Stimulated activated CD4-positive, alpha-beta T cell treated with anti-CD3 and anti-CD28 coated beads, Interleukin-15, amount 100 ng/mL, for 48 hours (primary cell): Measurements from ENCODE around the gene MCF2.

Experiments
- DNase-seq, 2 donors: peaks; one replicate each; pipeline ENCODE4 v3.0.0-alpha.2; 2020; ENCODE audit warnings: low read depth in 2 of 2

Gene MCF2

DNA sequence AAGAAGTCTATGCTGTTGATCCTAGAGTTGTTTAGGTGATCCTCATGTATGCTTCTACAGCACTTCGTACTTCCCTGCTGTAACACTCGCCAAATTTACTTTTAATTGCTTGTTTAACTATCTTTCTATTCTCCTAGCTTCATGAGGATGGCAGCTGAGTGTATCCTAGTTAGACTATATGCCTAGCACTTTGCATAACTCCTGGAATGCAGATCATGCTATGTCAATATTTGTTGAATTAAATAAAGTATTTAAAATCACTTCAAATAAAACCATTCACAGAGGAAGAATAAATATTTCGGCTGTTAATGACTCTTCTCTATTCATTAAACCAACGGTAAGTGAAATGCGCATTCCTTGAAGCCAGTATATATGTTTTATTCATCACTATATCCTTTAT, 122.4 kb downstream of the MCF2 start:
- DNase-seq, result no peak

DNA sequence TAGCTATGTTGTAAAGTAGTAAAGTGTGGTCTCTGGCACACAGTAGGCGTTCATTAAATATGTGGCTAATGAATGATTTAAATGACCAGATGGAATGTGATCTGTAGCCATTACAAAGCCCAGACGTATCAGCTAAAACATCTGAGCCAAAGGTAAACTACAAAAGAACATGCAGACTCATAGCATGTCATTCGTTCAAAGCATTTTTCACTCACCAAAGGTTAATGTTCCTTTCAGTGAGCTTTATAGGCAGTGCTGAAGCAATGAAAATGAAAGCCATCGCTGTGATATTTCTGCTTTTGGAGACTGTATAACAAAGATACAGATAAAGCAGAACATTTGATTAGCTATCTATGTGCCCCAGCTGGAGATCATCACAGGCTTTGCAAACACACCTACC, 126.9 kb downstream of the MCF2 start:
- DNase-seq, result no peak

DNA sequence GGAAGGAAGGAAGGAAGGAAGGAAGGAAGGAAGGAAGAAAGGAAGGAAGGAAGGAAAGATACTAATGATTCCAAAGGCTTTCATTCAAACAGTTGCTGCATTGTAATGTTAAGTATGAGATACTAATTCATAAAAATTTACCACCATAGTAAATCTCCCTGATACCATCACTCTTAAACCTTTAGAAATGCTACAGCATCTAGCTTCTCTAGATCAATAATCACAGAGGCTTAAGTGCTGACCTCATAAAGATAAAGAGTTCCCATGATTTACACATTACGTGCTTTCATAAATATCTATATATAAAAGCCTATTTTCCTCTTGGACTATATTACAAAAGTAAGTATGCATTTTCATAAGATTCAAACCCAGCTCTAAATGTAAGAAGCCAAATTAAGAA, 141.0 kb downstream of the MCF2 start:
- no peak for DNase-seq

DNA sequence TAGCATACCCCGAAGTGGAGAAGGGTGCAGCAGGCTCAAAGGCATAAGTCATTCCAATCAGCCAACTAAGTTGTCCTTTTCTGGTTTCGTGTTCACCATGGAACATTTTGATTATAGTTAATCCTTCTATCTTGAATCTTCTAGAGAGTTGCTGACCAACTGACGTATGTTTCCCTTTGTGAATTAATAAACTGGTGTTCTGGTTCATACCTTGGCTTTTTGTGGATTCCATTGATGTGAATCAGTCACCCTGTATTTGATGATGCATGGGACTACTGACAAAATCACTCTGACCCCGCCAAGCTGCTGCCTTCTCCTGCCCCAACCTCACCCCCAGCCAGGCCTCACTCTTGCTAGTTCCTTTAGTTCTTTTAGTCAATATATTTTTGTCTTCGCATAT, 144.7 kb downstream of the MCF2 start:
- no peak for DNase-seq

DNA sequence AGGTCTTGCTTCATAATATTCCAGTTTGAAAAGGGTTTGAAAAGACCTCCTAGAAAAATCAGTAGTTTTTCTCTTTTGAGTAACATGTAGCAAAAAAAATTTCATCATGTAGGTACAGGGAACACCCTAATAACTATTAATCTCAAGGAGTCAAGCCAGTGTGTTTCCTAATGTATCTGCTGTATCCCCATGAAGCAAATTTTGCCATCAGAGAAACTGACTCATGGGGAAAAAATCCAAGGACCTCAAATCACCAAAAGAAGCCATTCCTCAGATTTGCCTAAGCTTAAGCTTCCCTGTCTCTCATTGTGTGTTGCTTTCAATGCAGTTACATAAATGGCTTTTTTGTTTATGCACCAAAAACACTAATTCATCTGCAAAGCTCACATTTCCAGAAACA, 147.7 kb downstream of the MCF2 start:
- no peak for DNase-seq

DNA sequence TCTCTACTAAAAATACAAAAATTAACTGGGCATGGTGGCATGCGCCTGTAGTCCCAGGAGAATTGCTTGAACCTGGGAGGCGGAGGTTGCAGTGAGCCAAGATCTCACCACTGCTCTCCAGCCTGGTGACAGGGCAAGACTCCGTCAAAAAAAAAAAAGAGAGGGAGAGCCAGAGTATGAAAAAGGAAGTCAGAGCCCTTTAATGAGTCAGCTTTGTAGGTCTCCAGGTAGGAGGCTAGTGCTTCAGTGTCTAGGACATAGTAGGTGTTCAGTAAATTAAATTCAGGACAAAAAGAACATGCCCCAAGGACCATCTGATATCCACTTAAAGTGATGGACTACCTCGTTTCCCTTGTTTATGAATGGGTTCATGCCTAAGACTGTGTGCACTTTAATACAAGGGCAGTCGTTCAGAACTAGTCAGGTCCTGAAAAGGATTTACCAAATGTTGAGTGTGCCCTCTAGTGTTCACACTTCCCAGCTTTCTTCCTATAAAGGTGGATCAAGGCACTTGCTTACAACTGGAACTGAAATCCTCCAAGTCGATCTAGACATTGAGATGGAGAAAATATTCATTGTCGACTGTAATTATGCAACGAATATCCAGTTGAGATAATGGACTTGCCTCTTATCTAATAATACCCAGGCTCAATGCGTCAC, 148.5 kb downstream of the MCF2 start:
- peak in 1 of 2 donors; percentile 7 for DNase-seq

DNA sequence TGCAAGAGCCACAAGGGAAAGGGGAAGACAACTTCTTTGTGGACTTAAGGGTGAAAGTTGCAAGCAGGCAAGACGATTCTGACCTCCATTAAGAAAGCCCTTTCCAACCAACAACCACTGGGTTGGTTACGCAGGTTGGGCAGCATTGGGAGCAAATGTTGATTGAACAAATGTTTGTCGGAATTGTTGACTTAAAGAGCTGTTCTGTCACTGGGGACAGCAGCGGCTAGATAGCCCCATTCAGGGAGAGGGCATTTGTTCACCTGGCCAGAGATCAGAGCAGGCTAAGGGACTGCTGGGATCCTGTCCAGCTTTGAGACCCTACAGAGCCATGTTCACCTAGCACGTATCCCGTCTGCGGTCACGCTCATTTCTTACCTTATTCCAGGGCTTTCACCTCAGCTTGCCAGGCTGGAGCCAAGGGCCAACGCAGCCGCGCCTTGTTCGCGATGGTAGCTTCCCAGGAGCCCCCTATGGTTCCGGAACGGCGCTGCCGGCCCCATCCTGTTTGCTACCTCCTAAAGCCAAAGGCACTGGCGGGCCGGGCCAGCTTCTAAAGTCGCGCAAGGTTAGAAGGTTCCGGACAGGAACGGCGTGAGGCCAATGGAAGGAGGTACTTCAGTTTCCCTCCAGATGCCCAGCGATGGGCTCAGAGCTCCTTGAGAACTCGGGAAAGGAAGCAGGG, 152.8 kb downstream of the MCF2 start:
- DNase-seq, result no peak

DNA sequence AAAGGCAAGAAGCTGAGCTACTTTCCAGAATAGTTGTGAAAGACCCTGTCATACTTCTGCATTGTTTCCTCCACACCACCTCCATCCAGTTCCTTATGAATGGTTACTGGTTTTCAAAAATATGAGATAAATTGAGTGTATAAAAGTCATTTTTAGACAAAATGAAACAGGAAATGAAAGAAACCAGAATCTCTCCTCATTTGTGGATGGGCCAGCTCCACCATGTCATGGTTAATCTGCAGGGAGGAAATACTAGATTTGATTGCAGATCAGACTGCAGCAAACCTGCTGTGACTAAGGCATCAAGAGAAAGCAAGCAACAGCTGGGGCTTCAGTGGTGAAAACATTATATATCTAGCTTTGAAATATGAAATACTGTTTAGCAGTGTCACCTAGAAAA, 153.6 kb downstream of the MCF2 start:
- no peak for DNase-seq

DNA sequence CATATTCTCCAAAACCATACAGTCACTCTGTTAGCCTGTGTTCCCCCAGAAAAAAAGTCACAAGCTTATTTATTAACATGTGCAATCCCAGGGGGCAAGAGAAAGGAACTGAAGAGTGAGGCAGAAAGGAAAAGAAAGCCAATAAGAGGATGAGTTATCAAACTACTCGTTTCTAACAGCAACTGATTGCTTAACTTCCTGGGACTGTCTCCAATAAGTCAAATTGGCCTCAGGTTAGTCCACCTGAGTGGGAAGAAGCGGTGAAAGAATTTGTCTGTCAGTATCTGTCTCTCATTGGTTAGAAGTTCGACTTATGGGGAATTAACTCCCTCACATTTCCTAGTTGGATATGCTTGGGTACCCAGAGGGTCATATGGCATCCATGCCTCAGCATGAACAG, 163.4 kb downstream of the MCF2 start:
- DNase-seq, result no peak

DNA sequence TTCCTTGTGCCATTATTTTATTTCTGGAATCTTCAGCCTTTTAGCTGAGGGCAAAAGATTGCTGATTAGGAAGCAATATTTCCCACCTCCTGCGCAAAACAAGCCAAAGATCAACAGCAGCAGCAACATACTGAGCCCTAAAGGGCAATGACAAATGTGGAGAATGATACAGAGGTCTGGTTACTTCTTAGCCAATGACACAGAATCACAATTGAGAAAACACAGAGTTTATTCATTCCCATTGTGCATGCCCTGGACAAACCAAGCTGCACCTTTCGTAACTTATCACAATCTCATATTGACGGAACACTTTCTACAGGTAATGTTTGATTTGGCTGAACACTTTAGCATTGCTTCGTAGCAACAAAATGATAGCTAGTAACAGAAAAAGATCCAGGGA, 164.0 kb downstream of the MCF2 start:
- DNase-seq, result no peak

DNA sequence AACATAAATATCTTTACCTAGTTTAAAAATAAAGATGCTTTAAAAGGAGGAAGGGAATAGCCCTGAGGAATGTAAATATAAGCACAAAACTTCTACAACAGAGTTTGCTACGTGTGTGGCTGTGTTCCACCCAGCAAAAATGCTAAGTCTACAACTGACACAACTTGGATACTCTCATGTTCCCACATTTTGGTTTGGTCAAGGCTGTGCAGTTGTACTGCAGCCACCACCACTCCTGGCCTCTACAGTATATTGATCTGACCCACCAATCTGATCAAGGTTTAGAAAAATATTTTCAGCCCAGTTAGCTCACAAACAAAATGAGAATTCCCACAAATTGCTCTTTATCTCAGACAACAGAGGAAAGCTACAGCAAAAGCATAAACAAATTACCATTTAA, 165.3 kb downstream of the MCF2 start:
- no peak for DNase-seq

DNA sequence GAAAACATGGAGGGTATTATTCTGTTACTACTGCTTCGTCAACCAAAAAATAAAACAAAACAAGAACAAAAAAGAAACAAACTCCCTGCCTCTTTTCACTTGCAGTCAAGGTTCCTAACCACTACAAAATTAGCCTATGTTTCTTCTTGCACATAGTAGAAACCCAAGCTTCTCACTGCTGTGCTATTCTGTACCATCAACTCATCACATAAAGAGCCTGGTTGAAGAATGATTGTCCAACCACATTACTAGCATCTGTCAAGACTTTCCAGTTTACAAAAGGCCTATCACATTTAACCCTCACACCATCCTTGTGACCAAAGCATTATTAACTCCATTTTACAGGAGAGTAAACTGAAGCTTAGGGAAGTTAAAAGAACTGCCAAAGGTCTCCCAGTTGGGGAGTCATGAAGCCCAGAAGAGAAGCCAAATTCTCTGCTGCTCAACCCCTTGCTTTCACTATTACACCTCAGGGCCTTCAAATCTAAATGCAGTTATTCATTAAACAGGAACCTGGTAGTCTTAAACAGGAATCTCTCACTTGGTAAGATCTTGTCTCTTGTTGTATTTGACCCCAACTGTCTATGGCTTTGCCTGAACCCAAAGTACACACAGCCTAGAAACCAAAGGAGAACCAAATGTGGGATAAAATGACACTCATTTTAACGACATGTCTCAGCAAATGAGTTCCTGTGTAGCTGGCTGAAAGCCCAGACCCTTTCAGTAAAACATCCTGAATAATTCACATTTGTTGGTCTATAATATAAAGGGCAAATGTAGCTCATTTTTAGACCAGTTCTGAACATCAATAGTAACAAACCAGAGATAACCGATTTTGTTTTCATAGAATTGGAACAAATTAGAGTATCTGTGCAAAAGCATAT, 168.8 kb downstream of the MCF2 start:
- no peak for DNase-seq

DNA sequence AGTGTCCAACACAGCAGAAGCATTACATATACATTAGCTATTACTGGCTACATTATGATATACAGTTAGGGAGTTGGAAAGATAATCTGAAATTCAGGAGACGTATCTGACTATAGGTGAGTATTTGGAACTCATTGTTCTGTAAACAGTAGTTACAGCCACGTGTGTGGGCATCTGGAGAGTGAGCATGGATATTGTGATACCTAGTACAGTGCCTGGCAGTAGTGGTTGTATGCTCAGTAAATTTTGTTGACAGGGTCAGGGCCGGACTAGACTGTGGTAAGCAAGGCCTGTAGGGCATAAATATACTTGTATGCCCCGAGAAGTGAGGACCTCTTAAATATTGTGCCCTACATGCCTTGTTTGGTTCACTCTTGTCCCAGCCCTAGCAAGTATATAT, 174.5 kb downstream of the MCF2 start:
- no peak for DNase-seq

DNA sequence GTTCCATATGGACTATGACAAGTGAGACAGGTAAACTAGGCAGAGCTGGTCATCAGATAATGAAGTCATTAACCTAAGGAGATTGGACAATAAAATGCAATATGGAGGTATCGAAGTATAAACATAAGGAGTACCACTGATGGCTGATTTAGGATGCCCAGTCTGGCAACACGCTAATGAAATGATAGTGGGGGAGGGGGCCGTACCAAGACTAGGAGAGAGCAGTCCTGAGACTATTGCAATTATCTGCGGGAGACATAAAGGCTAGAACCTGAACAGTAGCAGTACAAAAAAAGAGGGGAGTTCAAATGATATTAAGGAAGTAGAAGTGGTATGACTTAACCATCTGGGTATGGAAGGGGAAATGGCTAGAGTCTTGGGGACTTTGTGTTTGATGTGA, 175.1 kb downstream of the MCF2 start:
- no peak for DNase-seq
